HG03139 (cell line): Measurements from ENCODE around the gene CFAP61.

Source experiments
- ATAC-seq: cut with Tn5 transposase; IDR thresholded peaks from one replicate; pipeline ENCODE4 v1.9.1; 2021; ENCODE audit not compliant: unreplicated experiment

Gene CFAP61

GRCh38 chr20:20391115-20391514 lies 338.8 kb downstream of the CFAP61 start:
- ATAC-seq, result no peak

- no peak for ATAC-seq
Observed at GRCh38 chr20:20391766-20392165, 339.4 kb downstream of the CFAP61 start.

GRCh38 chr20:20393207-20394120 lies 341.1 kb downstream of the CFAP61 start:
- ATAC-seq, result no peak

- no peak for ATAC-seq
Observed at GRCh38 chr20:20395087-20395486, 342.8 kb downstream of the CFAP61 start.

GRCh38 chr20:20395903-20396568 lies 343.7 kb downstream of the CFAP61 start:
- ATAC-seq, result no peak

GRCh38 chr20:20396794-20397193 lies 344.5 kb downstream of the CFAP61 start:
- ATAC-seq, result no peak

- ATAC-seq, result no peak
Observed at GRCh38 chr20:20398123-20398522, 345.8 kb downstream of the CFAP61 start.

GRCh38 chr20:20399531-20400500 lies 347.5 kb downstream of the CFAP61 start:
- ATAC-seq, result no peak

- no peak for ATAC-seq
Observed at GRCh38 chr20:20401991-20402390, 349.7 kb downstream of the CFAP61 start.

GRCh38 chr20:20404633-20405032 lies 352.3 kb downstream of the CFAP61 start:
- no peak for ATAC-seq

- no peak for ATAC-seq
Observed at GRCh38 chr20:20405623-20406022, 353.3 kb downstream of the CFAP61 start.

- no peak for ATAC-seq
Observed at GRCh38 chr20:20406306-20406705, 354.0 kb downstream of the CFAP61 start.

- ATAC-seq, result no peak
Observed at GRCh38 chr20:20407891-20408805, 355.8 kb downstream of the CFAP61 start.

- no peak for ATAC-seq
Observed at GRCh38 chr20:20409331-20409730, 357.0 kb downstream of the CFAP61 start.
